HG02885 (cell line): ENCODE results near the gene SDR9C7.
"Not testable (repeated sequence)": the region's sequence is repeated elsewhere in the genome, so short reads cannot be mapped to it uniquely, and the experiment has no call there.

ENCODE experiments used
- ATAC-seq: cut with Tn5 transposase; IDR thresholded peaks from one replicate; pipeline ENCODE4 v1.9.1; 2021; ENCODE audit warnings: mild to moderate bottlenecking; ENCODE audit not compliant: unreplicated experiment, poor library complexity

Gene SDR9C7

GRCh38 chr12:56880125-56880992 is 53.8 kb downstream of the SDR9C7 start:
- ATAC-seq: no peak

DNA sequence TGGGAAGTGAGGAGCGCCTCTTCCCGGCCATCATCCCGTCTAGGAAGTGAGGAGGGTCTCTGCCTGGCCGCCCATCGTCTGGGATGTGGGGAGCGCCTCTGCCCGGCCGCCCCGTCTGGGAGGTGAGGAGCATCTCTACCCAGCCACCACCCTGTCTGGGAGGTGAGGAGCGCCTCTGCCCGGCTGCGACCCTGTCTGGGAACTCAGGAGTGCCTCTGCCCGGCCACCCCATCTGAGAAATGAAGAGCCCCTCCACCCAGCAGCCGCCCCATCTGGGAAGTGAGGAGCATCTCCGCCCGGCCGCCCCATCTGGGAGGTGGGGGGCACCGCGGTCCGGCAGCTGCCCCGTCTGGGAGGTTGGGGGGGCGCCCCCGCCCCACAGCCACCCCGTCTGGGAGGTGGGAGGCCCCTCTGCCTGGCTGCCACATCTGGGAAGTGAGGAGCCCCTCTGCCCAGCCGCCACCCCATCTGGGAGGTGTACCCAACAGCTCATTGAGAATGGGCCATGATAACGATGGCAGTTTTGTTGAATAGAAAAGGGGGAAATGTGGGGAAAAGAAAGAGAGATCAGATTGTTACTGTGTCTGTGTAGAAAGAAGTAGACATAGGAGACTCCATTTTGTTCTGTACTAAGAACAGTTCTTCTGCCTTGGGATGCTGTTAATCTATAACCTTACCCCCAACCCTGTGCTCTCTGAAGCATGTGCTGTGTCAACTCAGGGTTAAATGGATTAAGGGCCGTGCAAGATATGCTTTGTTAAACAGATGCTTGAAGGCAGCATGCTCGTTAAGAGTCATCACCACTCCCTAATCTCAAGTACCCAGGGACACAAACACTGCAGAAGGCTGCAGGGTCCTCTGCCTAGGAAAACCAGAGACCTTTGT is 54.7 kb downstream of the SDR9C7 start:
- ATAC-seq: not testable (repeated sequence)

GRCh38 chr12:56878010-56878339 is 56.2 kb downstream of the SDR9C7 start:
- ATAC-seq: no peak

DNA sequence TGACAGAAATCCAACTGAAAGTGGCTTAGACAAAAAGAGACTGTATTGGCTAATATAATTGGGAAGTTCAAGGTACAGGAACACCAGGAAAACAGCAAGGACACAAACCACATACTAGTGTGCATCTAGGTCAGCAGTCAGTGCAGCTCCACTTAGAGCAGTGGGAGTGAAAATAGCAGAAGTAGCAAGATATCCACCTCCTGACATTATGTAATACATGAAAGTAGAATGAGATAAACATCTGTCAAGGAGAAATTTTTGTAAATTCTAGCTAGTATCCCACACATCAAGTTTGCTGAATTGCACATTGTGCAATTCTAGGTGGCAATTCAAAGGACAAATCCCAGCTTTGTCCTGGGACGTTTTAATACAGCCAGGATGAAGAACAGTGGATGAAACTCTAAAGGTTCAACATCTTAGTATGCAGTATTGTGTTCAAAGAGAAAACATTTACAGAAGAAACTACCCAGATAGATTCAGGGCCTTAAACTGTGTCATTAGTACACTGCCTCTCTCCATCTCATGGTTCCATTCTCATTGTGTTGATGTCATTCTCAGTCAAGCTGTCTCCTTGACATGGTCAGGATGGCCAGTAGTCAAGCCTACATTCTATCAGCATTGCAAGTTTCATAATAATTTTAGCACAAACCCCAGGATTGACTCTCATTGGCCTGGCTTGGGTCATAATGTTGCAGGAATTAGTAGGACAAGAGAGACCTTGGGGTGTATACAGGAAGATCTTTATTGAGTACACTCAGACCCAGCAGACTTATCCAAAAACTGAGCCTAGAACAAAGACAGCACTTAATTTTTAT is 56.8 kb downstream of the SDR9C7 start:
- ATAC-seq: no peak

DNA sequence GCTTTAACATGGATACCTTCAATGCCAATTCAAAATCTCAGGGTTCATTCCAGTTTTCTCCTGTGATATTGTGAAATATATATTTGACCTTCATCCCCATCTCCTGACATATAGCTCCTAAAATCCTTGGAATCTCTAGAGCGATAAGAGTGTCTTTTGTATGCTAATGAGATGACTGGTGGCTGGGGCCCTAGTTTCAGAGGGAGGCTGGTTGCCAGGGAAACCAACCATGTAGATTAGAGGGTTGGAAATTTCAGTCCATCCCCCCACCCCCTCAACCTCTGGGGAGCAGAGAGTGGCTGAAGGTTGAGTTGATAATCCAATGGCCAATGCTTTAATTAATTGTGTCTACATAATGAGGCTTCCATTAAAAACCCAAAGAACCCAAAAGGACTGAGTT is 59.4 kb downstream of the SDR9C7 start:
- no peak for ATAC-seq

GRCh38 chr12:56873382-56873781 is 60.8 kb downstream of the SDR9C7 start:
- no peak for ATAC-seq
